ENCODE results near the gene GPD1. TPM values are rescaled to one million over a fixed set of nuclear protein-coding genes. Genes with fewer than 3 reads are reported as not detected.

Gene GPD1
- total RNA-seq, 4 donors from 2014 or later, result 1,589 to 4,641 (median 3,196) TPM

DNA sequence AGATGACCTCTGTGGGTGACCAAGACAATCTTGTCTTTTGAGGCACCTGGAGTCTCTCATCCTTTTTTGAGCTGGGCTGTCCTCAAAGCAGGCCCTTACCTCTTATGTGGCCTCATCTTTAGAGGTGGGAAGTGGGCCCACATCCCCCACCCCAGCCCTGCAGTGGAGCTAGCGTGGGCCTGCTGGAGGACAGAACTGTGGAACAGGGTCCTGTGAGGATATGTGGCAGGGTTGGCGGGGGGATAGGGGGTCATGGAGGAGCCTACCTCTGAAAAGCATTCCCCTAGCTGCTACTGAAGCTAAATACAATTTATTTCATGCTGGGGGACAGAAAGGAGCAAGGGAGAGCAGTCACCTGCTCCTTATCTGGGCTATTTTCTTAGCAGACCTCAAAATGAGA, 457 bp upstream of the GPD1 start:
- no peak for TF ChIP-seq CTCF (IDR thresholded peaks at IDR 0.05; ENCODE audit: low read depth)

DNA sequence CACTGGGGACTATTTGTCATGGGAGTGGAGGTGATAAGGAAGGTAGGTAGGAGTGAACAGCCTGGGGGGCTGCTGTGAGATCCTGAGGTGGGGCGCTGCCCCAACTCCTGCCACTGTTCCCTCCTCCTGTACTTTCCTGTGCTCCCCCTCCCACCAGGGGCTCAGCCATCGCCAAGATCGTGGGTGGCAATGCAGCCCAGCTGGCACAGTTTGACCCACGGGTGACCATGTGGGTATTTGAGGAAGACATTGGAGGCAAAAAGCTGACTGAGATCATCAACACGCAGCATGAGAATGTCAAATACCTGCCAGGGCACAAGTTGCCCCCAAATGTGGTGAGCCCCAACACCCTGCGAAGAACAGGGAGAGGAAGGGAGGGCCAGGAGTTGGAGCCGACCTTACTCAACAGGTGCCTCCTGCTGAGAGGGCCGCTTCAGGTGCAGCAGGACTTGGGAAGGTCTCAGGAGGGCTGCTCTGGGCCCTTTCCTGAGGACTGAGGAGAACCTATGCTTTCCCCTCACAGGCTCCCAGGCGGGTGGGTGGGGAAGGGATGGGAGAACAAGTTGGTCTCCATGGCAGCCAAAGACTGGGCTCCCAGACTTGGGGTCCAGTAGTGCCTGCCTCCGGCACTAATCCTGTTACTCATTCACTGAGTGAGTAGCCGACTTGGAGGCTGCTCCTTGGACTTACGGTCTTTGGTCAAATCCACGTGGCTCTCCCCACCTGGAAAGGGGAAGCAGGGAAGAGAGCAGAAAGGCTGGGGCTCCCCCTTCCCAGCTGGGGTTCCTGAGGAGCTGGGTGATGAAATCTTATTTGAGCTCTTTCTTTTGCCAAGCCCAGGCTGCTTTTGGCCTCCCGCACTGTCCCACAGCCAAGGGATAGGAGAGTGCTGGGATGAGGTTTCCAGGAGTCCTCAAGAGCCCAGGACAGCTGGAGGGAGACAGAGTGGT, 884 bp downstream of the GPD1 start:
- no peak for TF ChIP-seq CTCF (IDR thresholded peaks at IDR 0.05; ENCODE audit: low read depth)

DNA sequence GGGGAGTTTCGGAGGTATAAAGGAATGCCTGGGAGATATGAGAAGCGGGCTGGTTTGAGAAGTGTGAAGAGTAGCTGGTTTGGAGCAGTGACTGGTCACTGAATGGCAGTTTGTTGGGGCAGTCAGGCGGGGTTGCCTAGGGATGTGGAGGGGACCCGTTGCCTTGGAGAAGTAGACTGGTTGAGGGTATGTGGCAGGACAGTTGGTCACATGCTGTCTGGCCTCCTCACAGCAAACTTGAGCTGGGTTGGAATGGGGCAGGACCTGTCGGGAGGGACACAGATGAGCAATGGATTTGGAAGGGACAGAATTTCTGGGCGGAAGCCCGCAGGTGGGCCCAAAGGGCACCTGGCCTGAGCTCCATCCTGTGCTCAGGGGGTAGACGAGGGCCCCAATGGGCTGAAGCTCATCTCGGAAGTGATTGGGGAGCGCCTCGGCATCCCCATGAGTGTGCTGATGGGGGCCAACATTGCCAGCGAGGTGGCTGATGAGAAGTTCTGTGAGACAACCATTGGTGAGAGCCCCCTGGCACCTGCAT, 2.2 kb downstream of the GPD1 start:
- TF ChIP-seq CTCF (IDR thresholded peaks at IDR 0.05; ENCODE audit: low read depth), result no peak

GRCh38 chr12:50106907-50107306, 3.1 kb downstream of the GPD1 start:
- TF ChIP-seq CTCF (IDR thresholded peaks at IDR 0.05; ENCODE audit: low read depth), result no peak

GRCh38 chr12:50107416-50108268, 3.8 kb downstream of the GPD1 start:
- TF ChIP-seq CTCF (IDR thresholded peaks at IDR 0.05; ENCODE audit: low read depth), result no peak

DNA sequence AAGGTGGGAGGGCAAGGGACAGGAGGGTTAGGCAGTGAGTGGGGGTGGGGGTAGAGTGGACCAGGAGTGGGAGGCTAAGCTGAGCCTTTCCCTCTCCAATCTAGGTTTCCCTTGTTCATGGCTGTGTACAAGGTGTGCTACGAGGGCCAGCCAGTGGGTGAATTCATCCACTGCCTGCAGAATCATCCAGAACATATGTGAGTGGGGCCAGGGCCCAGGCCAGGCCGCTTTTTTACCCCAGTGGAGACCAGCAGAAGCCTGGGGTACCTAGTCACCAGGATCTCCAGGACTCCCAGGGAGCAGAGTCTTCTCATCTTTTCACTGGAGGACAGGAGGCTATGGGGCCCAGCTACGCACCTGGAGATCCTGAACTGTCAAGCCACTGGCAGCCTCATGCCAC, 5.5 kb downstream of the GPD1 start:
- TF ChIP-seq CTCF (IDR thresholded peaks at IDR 0.05; ENCODE audit: low read depth), result no peak
